ENCODE measurements around the gene MINDY1. TPM values are rescaled to one million over a fixed set of nuclear protein-coding genes. Genes with fewer than 3 reads are reported as not detected.

MINDY1 gene
- total and polyA plus RNA-seq, 3 donors from 2014 or later: 49.8 to 69.8 (median 56.9) TPM

GRCh38 chr1:151036356-151036755 lies 29.7 kb upstream of the MINDY1 start, which contains the start of gene BNIPL:
BNIPL (plus strand) TSS chr1:151036586; CDS start chr1:151036726, 140 bp downstream.
- TF ChIP-seq, protein P1, sequence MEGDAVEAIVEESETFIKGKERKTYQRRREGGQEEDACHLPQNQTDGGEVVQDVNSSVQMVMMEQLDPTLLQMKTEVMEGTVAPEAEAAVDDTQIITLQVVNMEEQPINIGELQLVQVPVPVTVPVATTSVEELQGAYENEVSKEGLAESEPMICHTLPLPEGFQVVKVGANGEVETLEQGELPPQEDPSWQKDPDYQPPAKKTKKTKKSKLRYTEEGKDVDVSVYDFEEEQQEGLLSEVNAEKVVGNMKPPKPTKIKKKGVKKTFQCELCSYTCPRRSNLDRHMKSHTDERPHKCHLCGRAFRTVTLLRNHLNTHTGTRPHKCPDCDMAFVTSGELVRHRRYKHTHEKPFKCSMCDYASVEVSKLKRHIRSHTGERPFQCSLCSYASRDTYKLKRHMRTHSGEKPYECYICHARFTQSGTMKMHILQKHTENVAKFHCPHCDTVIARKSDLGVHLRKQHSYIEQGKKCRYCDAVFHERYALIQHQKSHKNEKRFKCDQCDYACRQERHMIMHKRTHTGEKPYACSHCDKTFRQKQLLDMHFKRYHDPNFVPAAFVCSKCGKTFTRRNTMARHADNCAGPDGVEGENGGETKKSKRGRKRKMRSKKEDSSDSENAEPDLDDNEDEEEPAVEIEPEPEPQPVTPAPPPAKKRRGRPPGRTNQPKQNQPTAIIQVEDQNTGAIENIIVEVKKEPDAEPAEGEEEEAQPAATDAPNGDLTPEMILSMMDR (IDR thresholded peaks at IDR 0.05): no peak
- TF ChIP-seq POLR2A (IDR thresholded peaks at IDR 0.05): no peak
- WGBS, 2 donors: 45 to 50% methylated on average over 2 of the region's 2 CpGs
- no peak within 1 kb of the TSS for H3K27ac ChIP-seq
- no peak for DNase-seq
- no peaks in the 10 kb centered on the region for H3K36me3 ChIP-seq (ENCODE audit: low read depth, missing control alignments)
- no peaks in the 10 kb centered on the region for H3K27me3 ChIP-seq
- no peak within 1 kb of the TSS for H3K4me3 ChIP-seq
- intact Hi-C loops (cut with DNase I; ENCODE audit: low total_unique reads): no loop called here
- no peaks in the 10 kb centered on the region for H3K4me1 ChIP-seq
- no peaks in the 10 kb centered on the region for H3K9me3 ChIP-seq

GRCh38 chr1:151035167-151035566 lies 28.5 kb upstream of the MINDY1 start:
- no peaks in the 10 kb centered on the region for H3K4me1 ChIP-seq
- no peak overlapping the region for H3K27ac ChIP-seq
- no peaks in the 10 kb centered on the region for H3K9me3 ChIP-seq
- H3K36me3 ChIP-seq (ENCODE audit: low read depth, missing control alignments): no peaks in the 10 kb centered on the region
- TF ChIP-seq, protein P1 (IDR thresholded peaks at IDR 0.05): no peak
- intact Hi-C loops (cut with DNase I; ENCODE audit: low total_unique reads): no loop called here
- H3K4me3 ChIP-seq: no peak overlapping the region
- WGBS, 2 donors: 85 to 86% methylated on average over 3 of the region's 3 CpGs
- no peaks in the 10 kb centered on the region for H3K27me3 ChIP-seq
- DNase-seq: no peak

DNA sequence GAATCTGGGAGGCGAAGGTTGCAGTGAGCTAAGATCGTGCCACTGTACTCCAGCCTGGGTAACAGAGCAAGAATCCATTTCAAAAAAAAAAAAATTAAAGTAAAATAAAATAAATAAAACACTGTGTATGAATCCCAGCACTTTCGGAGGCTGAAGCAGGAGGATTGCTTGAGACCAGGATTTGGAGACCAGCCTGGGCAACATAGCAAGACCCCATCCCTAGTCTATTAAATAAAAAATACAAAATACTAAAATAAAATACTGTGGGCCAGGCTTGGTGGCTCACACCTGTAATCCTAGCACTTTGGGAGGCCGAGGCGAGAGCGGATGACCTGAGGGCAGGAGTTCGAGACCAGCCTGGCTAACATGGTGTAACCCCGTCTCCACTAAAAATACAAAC lies 25.5 kb upstream of the MINDY1 start:
- Histone ChIP-seq H3K9me3 (no peaks in the 10 kb centered on the region), H3K36me3 (ENCODE audit: low read depth, missing control alignments) (no peaks in the 10 kb centered on the region), H3K4me3 (no peak overlapping the region), H3K27ac (no peak overlapping the region), H3K4me1 (no peaks in the 10 kb centered on the region), H3K27me3 (no peaks in the 10 kb centered on the region)
- no peak for DNase-seq
- TF ChIP-seq, protein P1 (IDR thresholded peaks at IDR 0.05): no peak
- no peak for TF ChIP-seq POLR2A (IDR thresholded peaks at IDR 0.05)
- WGBS, 2 donors: 97 to 98% methylated on average over 8 of the region's 8 CpGs
- intact Hi-C loops (cut with DNase I; ENCODE audit: low total_unique reads): no loop called here

GRCh38 chr1:151026460-151026859 lies 19.8 kb upstream of the MINDY1 start:
- no peak for DNase-seq
- Histone ChIP-seq H3K27me3 (no peaks in the 10 kb centered on the region), H3K27ac (no peak overlapping the region), H3K36me3 (ENCODE audit: low read depth, missing control alignments) (no peaks in the 10 kb centered on the region), H3K4me3 (no peak overlapping the region), H3K4me1 (peaks cover 5% of the 10 kb centered on the region), H3K9me3 (no peaks in the 10 kb centered on the region)
- TF ChIP-seq POLR2A (IDR thresholded peaks at IDR 0.05): no peak
- TF ChIP-seq, protein P1 (IDR thresholded peaks at IDR 0.05): no peak
- intact Hi-C loops (cut with DNase I; ENCODE audit: low total_unique reads): no loop called here

GRCh38 chr1:151024540-151025146 lies 17.9 kb upstream of the MINDY1 start:
- 41 to 49% methylated on average over 6 of the region's 6 CpGs for WGBS, 2 donors
- H3K9me3 ChIP-seq: no peaks in the 10 kb centered on the region
- no peak for TF ChIP-seq POLR2A (IDR thresholded peaks at IDR 0.05)
- TF ChIP-seq, protein P1 (IDR thresholded peaks at IDR 0.05): peak; percentile 38 to 60 (median 41)
- intact Hi-C loops (cut with DNase I; ENCODE audit: low total_unique reads): no loop called here
- no peak overlapping the region for H3K4me3 ChIP-seq
- DNase-seq: peak; percentile 88
- H3K27ac ChIP-seq: no peak overlapping the region
- H3K27me3 ChIP-seq: no peaks in the 10 kb centered on the region
- H3K4me1 ChIP-seq: peaks cover 5% of the 10 kb centered on the region
- no peaks in the 10 kb centered on the region for H3K36me3 ChIP-seq (ENCODE audit: low read depth, missing control alignments)
